Stimulated activated CD4-positive, alpha-beta T cell treated with anti-CD3 and anti-CD28 coated beads, Interleukin-4, amount 100 ng/mL, for 1 hour (primary cell): Measurements from ENCODE around the gene SEMA3A.
"Not testable (repeated sequence)": the region's sequence is repeated elsewhere in the genome, so short reads cannot be mapped to it uniquely, and the experiment has no call there.

ENCODE experiments used
- DNase-seq: peaks from one replicate; pipeline ENCODE4 v3.0.0-alpha.2; 2020

The SEMA3A gene

GRCh38 chr7:84194484-84195271, at the start of gene SEMA3A:
TSS of gene SEMA3A (minus strand) at chr7:84194789. CDS start at chr7:84194586, 203 bp downstream.
- DNase-seq: no peak

- not testable (repeated sequence) for DNase-seq
Measured at GRCh38 chr7:84243037-84243436, 48.4 kb upstream of the SEMA3A start.

GRCh38 chr7:84238596-84238995, 44.0 kb upstream of the SEMA3A start:
- DNase-seq: no peak

GRCh38 chr7:84237533-84238173, 43.1 kb upstream of the SEMA3A start:
- no peak for DNase-seq

- DNase-seq: no peak
Measured at GRCh38 chr7:84236398-84236797, 41.8 kb upstream of the SEMA3A start.

GRCh38 chr7:84232646-84233045, 38.1 kb upstream of the SEMA3A start:
- no peak for DNase-seq

GRCh38 chr7:84231157-84231556, 36.6 kb upstream of the SEMA3A start:
- no peak for DNase-seq

- no peak for DNase-seq
Measured at GRCh38 chr7:84230491-84230890, 35.9 kb upstream of the SEMA3A start.

GRCh38 chr7:84228526-84228925, 33.9 kb upstream of the SEMA3A start:
- no peak for DNase-seq

GRCh38 chr7:84226759-84227158, 32.2 kb upstream of the SEMA3A start:
- DNase-seq: no peak

- DNase-seq: no peak
Measured at GRCh38 chr7:84224505-84224904, 29.9 kb upstream of the SEMA3A start.

- no peak for DNase-seq
Measured at GRCh38 chr7:84219310-84219709, 24.7 kb upstream of the SEMA3A start.

- DNase-seq: no peak
Measured at GRCh38 chr7:84218681-84219080, 24.1 kb upstream of the SEMA3A start.

- no peak for DNase-seq
Measured at GRCh38 chr7:84216472-84216871, 21.9 kb upstream of the SEMA3A start.

GRCh38 chr7:84214757-84215156, 20.2 kb upstream of the SEMA3A start:
- DNase-seq: not testable (repeated sequence)

- DNase-seq: no peak
Measured at GRCh38 chr7:84210301-84210700, 15.7 kb upstream of the SEMA3A start.

GRCh38 chr7:84209006-84209405, 14.4 kb upstream of the SEMA3A start:
- DNase-seq: no peak

- no peak for DNase-seq
Measured at GRCh38 chr7:84207615-84208014, 13.0 kb upstream of the SEMA3A start.

GRCh38 chr7:84207025-84207424, 12.4 kb upstream of the SEMA3A start:
- DNase-seq: no peak

- no peak for DNase-seq
Measured at GRCh38 chr7:84204655-84205054, 10.1 kb upstream of the SEMA3A start.

GRCh38 chr7:84202855-84203254, 8.3 kb upstream of the SEMA3A start:
- no peak for DNase-seq

- no peak for DNase-seq
Measured at GRCh38 chr7:84200859-84201258, 6.3 kb upstream of the SEMA3A start.

GRCh38 chr7:84199216-84199615, 4.6 kb upstream of the SEMA3A start:
- DNase-seq: no peak

GRCh38 chr7:84196084-84196503, 1.5 kb upstream of the SEMA3A start:
- no peak for DNase-seq
